Immature natural killer cell (primary cell): ENCODE results near the gene CHAF1A. TPM values are rescaled to one million over a fixed set of nuclear protein-coding genes. Genes with fewer than 3 reads are reported as not detected.

Experiments
- DNase-seq, 3 donors: peaks; one replicate each; pipeline ENCODE4 v3.0.0; 2022; ENCODE audit warnings: mixed read lengths in 1 of 3
- H3K27ac Mint-ChIP-seq, 6 donors: one replicate each; pipeline ENCODE4 v1.8.0; 2020; ENCODE audit warnings: mixed read lengths in 6 of 6, mild to moderate bottlenecking in 5 of 6, inconsistent platforms in 4 of 6, moderate library complexity in 3 of 6
- H3K27me3 Mint-ChIP-seq, 3 donors: one replicate each; pipeline ENCODE4 v1.8.0; 2020 to 2021; ENCODE audit warnings: low read depth in 3 of 3, mild to moderate bottlenecking in 3 of 3, mixed read lengths in 3 of 3, moderate library complexity in 3 of 3, inconsistent platforms in 1 of 3
- H3K36me3 Mint-ChIP-seq, 3 donors: one replicate each; pipeline ENCODE4 v1.8.0; 2020; ENCODE audit warnings: mixed read lengths in 3 of 3, inconsistent platforms in 2 of 3, mild to moderate bottlenecking in 2 of 3
- H3K4me1 Mint-ChIP-seq, 2 donors: one replicate each; pipeline ENCODE4 v1.8.0; 2020; ENCODE audit warnings: inconsistent platforms in 2 of 2, mild to moderate bottlenecking in 2 of 2, mixed read lengths in 2 of 2, moderate library complexity in 1 of 2
- H3K4me3 Mint-ChIP-seq, 5 donors: one replicate each; pipeline ENCODE4 v1.8.0; 2020; ENCODE audit warnings: mild to moderate bottlenecking in 5 of 5, mixed read lengths in 5 of 5, inconsistent platforms in 3 of 5, moderate library complexity in 3 of 5
- H3K9me3 Mint-ChIP-seq, 6 donors: one replicate each; pipeline ENCODE4 v1.8.0; 2020; ENCODE audit warnings: mild to moderate bottlenecking in 6 of 6, mixed read lengths in 6 of 6, inconsistent platforms in 4 of 6, moderate library complexity in 3 of 6
- polyA plus RNA-seq, 3 donors: library from polyadenylated mRNA; unstranded; fragments of 300-500 nt; fragmentation: Illumina TruSeq; gene quantifications; one replicate each; pipeline ENCODE4 v1.2.3, GENCODE V29; 2021

Gene CHAF1A
- polyA plus RNA-seq, 3 donors from 2014 or later: 1.5 to 8.5 (median 2.9) TPM

DNA sequence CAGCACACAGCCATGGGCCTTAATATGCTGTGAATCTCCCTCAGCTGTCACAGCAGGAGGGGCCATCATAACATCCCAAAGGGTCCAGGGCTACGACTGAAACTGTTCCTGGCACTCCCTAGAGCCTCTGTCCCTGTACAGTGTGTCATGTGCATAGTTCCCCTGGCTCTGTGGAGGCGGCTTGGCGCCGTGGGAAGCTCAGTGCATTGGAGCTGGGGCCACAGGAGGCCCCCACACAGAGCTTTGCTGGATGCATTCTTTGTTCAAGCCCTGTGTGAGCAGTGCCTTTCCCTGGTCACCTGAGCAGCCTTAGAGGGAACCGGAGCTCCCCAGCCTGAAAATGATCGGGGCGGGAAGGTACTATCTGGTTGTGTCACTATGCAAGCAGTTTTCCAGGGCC lies 33.8 kb downstream of the CHAF1A start:
- H3K27ac Mint-ChIP-seq: no peak overlapping the region
- no peaks in the 10 kb centered on the region for H3K4me1 Mint-ChIP-seq
- no peak overlapping the region for H3K4me3 Mint-ChIP-seq
- no peaks in the 10 kb centered on the region for H3K9me3 Mint-ChIP-seq
- no peak for DNase-seq
- H3K36me3 Mint-ChIP-seq: peaks cover 0 to 8% (median 4%) of the 10 kb centered on the region in 3 donors
- peaks cover 0 to 1% (median 0%) of the 10 kb centered on the region in 3 donors for H3K27me3 Mint-ChIP-seq

- no peak overlapping the region for H3K27ac Mint-ChIP-seq
- H3K4me3 Mint-ChIP-seq: no peak overlapping the region
- peaks cover 0 to 1% (median 0%) of the 10 kb centered on the region in 3 donors for H3K27me3 Mint-ChIP-seq
- H3K4me1 Mint-ChIP-seq: no peaks in the 10 kb centered on the region
- no peak for DNase-seq
- peaks cover 0 to 6% (median 4%) of the 10 kb centered on the region in 3 donors for H3K36me3 Mint-ChIP-seq
- no peaks in the 10 kb centered on the region for H3K9me3 Mint-ChIP-seq
Observed at GRCh38 chr19:4437103-4437502, 34.7 kb downstream of the CHAF1A start.

DNA sequence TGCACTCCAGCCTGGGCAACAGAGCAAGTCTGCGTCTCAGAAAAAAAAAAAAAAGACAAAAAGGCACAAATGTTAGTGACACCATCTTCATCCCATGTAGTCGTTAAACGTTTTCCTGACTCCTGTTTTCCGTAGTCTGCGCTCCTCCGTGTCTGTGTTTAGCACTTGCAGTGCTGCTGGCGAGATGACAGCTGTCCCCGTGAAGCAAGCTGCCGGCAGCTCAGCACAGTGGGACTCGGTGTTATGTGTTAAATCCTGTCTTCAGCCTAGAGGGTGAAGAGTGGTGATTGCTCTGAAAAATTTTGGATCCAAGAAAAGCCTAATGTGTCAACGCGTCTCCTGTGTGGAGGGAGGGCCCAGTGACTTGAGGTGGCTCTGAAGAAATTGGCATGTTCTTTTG lies 36.8 kb downstream of the CHAF1A start:
- no peak for DNase-seq
- Mint-ChIP-seq H3K27ac (peak overlapping the region in 1 of 6 donors; percentile 77), H3K36me3 (peaks cover 0 to 6% (median 4%) of the 10 kb centered on the region in 3 donors), H3K4me1 (no peaks in the 10 kb centered on the region), H3K9me3 (no peaks in the 10 kb centered on the region), H3K27me3 (peaks cover 0 to 1% (median 0%) of the 10 kb centered on the region in 3 donors), H3K4me3 (no peak overlapping the region)

GRCh38 chr19:4441994-4442818 lies 39.8 kb downstream of the CHAF1A start:
- no peaks in the 10 kb centered on the region for H3K4me1 Mint-ChIP-seq
- no peaks in the 10 kb centered on the region for H3K9me3 Mint-ChIP-seq
- H3K4me3 Mint-ChIP-seq: peak overlapping the region in 3 of 5 donors; percentile 13 to 48 (median 35)
- DNase-seq: no peak
- peak overlapping the region in 4 of 6 donors; percentile 21 to 76 (median 72) for H3K27ac Mint-ChIP-seq
- H3K27me3 Mint-ChIP-seq: peaks cover 0 to 4% (median 0%) of the 10 kb centered on the region in 3 donors
- no peaks in the 10 kb centered on the region for H3K36me3 Mint-ChIP-seq

DNA sequence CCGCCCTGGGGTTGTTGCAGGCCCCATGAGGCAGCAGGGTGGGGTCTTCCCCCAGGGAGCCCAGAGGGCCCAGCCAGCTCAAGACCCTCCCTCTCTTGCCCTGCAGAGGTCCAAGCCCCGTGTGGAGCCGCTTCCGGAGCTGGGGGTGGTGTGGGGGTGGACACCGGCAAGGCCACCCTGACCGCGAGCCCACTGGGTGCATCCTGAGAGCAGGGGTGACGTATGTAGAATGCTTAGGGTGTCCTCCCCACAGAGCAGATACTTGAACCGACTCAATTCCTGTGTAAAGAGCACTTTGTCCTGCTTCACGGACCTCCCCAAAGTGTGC lies 40.3 kb downstream of the CHAF1A start:
- Mint-ChIP-seq H3K4me3 (no peak overlapping the region), H3K9me3 (no peaks in the 10 kb centered on the region), H3K27ac (no peak overlapping the region), H3K4me1 (no peaks in the 10 kb centered on the region), H3K36me3 (no peaks in the 10 kb centered on the region), H3K27me3 (peaks cover 0 to 4% (median 0%) of the 10 kb centered on the region in 3 donors)
- no peak for DNase-seq

- peaks cover 0 to 4% (median 0%) of the 10 kb centered on the region in 3 donors for H3K27me3 Mint-ChIP-seq
- no peak for DNase-seq
- no peaks in the 10 kb centered on the region for H3K36me3 Mint-ChIP-seq
- no peaks in the 10 kb centered on the region for H3K9me3 Mint-ChIP-seq
- no peaks in the 10 kb centered on the region for H3K4me1 Mint-ChIP-seq
- H3K4me3 Mint-ChIP-seq: no peak overlapping the region
- H3K27ac Mint-ChIP-seq: no peak overlapping the region
Observed at GRCh38 chr19:4443188-4443587, 40.7 kb downstream of the CHAF1A start.

GRCh38 chr19:4443966-4444764 lies 41.7 kb downstream of the CHAF1A start:
- Mint-ChIP-seq H3K27me3 (peaks cover 0 to 4% (median 0%) of the 10 kb centered on the region in 3 donors), H3K4me3 (no peak overlapping the region), H3K4me1 (no peaks in the 10 kb centered on the region), H3K36me3 (peaks cover 0 to 3% (median 0%) of the 10 kb centered on the region in 3 donors), H3K9me3 (no peaks in the 10 kb centered on the region), H3K27ac (peak overlapping the region in 2 of 6 donors; percentile 3 to 55)
- DNase-seq: no peak

- H3K27me3 Mint-ChIP-seq: peaks cover 0 to 4% (median 0%) of the 10 kb centered on the region in 3 donors
- no peaks in the 10 kb centered on the region for H3K9me3 Mint-ChIP-seq
- no peaks in the 10 kb centered on the region for H3K4me1 Mint-ChIP-seq
- DNase-seq: no peak
- H3K27ac Mint-ChIP-seq: peak overlapping the region in 1 of 6 donors; percentile 3
- peaks cover 0 to 6% (median 3%) of the 10 kb centered on the region in 3 donors for H3K36me3 Mint-ChIP-seq
- H3K4me3 Mint-ChIP-seq: no peak overlapping the region
Observed at GRCh38 chr19:4444765-4445741, 42.6 kb downstream of the CHAF1A start.

DNA sequence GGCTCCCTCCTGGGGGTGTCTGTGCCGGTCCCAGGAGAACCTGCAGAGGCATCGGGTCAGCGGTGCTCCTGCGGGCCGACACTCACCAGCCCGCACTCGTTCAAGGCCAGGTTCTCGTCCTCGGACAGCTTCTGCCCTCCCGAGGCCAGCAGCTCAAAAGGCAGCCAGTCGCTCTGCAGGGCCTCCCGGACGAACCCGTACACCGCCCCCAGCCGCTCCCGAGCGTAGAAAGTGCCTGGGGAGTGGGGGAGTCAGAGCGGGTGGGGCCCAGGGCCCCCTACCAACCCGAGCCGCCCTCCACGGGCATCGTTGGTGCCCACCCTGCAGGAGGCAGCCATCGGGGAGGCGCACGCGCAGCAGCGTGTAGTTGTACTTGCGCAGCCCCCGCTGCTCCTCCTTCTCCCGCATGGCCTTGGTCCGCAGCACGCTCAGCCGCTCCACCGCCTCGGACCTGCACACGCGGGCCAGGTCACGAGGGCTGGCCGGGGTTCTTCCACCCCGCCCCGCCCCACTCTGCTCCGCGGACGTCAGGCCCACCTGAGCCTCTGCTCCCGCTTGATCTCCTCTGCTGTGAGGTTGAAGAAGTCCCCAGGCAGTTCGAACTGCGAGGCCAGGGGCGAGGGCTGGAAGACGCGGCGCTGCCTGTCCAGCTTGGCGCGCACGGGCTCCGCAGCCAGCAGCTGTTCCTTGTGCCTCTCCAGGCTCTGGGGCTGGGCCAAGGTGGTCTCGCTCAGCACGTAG lies 43.7 kb downstream of the CHAF1A start:
- DNase-seq: no peak

GRCh38 chr19:4446704-4447200 lies 44.3 kb downstream of the CHAF1A start:
- H3K4me1 Mint-ChIP-seq: no peaks in the 10 kb centered on the region
- H3K9me3 Mint-ChIP-seq: no peaks in the 10 kb centered on the region
- H3K4me3 Mint-ChIP-seq: no peak overlapping the region
- no peak for DNase-seq
- H3K27ac Mint-ChIP-seq: no peak overlapping the region
- H3K27me3 Mint-ChIP-seq: peaks cover 0 to 4% (median 3%) of the 10 kb centered on the region in 3 donors
- H3K36me3 Mint-ChIP-seq: peaks cover 0 to 6% (median 3%) of the 10 kb centered on the region in 3 donors

More for the DNA sequence above, 43.7 kb downstream of the CHAF1A start:
- peaks cover 0 to 6% (median 3%) of the 10 kb centered on the region in 3 donors for H3K36me3 Mint-ChIP-seq
- no peak overlapping the region for H3K27ac Mint-ChIP-seq
- H3K27me3 Mint-ChIP-seq: peaks cover 0 to 4% (median 3%) of the 10 kb centered on the region in 3 donors
- no peak overlapping the region for H3K4me3 Mint-ChIP-seq
- H3K9me3 Mint-ChIP-seq: no peaks in the 10 kb centered on the region
- no peaks in the 10 kb centered on the region for H3K4me1 Mint-ChIP-seq

GRCh38 chr19:4447327-4448146 lies 45.1 kb downstream of the CHAF1A start:
- Mint-ChIP-seq H3K36me3 (peaks cover 0 to 8% (median 3%) of the 10 kb centered on the region in 3 donors), H3K4me1 (no peaks in the 10 kb centered on the region), H3K27ac (no peak overlapping the region), H3K9me3 (no peaks in the 10 kb centered on the region), H3K4me3 (no peak overlapping the region), H3K27me3 (peaks cover 0 to 4% (median 3%) of the 10 kb centered on the region in 3 donors)
- no peak for DNase-seq
